ENCODE results near the gene MMP28.

Gene MMP28

DNA sequence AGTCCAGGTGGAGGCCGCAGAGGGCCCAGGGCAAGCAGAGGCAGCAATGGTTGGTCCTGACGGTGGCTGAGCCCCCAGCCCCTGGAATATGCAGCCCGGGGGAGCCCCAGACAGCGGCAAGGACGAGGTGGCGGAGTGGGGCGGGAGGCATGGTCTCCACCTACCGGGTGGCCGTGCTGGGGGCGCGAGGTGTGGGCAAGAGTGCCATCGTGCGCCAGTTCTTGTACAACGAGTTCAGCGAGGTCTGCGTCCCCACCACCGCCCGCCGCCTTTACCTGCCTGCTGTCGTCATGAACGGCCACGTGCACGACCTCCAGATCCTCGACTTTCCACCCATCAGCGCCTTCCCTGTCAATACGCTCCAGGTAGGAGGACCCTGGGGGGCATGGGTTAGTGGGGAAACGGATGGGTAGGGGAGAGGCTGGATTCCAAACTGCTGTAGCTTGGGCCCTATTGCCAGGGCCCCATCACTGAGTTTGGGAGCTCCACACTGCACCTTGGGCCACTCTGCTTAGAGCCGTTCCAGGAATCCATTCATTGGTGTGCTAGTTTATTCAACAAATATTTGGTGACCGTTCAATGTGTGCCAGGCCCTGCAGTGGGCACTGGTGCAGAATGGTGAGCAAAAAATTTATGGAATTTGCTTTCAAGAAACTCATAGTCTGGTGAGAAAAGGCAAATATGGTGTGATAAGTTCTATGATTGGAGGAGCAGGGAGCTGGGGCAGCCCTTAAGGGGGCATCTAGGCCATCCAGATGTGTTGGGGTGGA, 60.2 kb downstream of the MMP28 start:
- H3K4me3 ChIP-seq (ENCODE audit: low read length), result no peak overlapping the region
- TF ChIP-seq ZNF274 (IDR thresholded peaks at IDR 0.05; ENCODE audit: low read depth, low read length), result no peak

DNA sequence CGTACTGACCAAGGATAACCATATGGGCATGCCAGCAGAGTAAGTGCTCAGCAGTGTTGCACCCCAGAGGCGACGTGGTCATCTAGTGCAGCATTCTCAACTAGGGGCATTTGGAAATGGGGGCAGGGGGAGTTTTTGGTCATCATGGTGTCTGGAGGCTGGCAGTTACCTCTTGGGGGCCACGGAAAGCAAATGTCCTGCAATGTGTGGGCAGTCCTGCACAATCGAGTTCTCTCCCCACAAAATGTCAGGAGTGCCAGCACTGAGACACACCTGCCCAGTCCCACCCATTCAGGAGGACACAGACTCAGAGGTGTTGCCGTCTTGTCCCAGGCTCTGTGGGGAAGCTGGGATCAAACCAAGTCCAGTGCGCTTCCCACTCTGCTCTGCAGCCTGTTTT, 61.0 kb downstream of the MMP28 start:
- H3K4me3 ChIP-seq (ENCODE audit: low read length), result no peak overlapping the region
- no peak for TF ChIP-seq ZNF274 (IDR thresholded peaks at IDR 0.05; ENCODE audit: low read depth, low read length)

DNA sequence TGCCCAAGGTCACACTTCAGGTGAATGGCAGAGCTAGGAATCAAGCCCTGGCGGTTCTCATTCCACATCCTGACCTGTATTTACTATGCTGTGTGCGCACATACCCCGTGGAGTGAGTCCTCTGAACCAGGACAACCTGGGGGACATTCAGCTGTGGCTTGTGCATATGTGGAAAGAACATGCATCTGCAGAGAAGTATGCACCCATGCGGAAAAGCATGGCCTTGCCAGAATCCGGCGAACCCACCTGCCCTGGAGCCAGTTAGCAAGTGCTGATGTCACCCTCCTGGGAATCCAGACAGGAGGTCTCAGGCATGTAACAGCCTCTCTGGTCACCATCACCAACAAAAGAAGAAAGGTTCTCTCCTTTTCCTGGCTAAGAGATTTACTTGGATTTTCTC, 62.1 kb downstream of the MMP28 start:
- TF ChIP-seq ZNF274 (IDR thresholded peaks at IDR 0.05; ENCODE audit: low read depth, low read length), result no peak
- no peak overlapping the region for H3K4me3 ChIP-seq (ENCODE audit: low read length)

DNA sequence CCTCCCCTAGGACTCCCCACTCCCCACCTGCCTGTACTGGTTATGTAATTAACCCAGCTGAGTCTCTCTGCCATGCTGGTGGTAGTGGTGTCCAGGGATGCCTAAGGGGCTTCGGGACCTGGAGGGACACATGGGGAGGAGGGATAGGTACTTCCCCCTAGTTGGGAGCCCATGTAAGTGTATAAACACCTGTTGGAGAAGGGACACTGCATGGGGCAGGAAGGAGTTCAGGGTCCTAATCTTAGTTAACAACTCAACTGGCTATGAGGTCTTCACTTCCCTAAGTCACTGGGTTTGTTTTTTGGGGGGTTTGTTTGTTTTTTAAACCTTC, 62.7 kb downstream of the MMP28 start:
- H3K4me3 ChIP-seq (ENCODE audit: low read length), result no peak overlapping the region
- TF ChIP-seq ZNF274 (IDR thresholded peaks at IDR 0.05; ENCODE audit: low read depth, low read length), result no peak

DNA sequence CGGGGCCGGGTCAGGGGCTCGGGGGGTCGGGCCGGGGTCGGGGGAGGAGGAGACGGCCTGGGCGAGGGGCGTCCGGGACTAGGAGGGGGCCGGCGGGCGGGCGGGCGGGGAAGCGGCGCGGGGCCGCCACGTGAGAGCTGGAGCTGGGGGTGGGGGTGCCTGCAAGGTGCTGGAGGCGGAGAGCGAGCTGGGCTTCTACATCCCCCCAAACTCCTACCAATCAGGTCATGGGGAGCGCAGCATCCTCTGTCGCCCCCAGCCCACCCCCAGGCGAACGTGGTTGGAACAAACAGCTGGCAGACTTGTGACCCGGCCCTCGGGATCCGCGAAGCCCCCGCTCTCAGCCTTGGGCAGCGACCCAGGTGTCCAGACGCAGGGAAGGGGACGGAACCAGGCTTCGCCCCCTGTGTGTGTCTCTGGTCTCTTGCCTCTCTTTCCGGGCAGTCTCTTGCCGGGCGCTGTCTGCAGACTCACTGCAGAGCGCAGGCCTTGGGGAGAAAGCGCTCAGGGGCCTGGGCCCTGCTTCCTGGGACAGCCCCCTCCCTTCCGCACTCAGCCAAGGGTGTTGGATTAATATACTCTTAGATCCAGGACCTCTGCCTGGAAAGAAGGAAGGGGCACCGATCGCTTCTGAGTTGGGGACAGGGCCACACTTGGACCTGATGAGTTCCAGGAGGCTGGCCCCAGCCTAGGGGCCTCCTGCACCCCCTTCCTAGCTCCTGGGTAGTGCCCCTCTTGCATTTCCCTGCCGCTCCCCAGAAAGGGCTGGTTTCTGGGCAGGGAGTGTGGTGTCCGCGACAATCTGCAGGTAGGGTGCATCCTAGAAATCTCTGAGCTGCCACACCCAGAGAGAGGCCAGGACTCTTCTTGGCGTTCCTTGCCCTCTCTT, 63.3 kb downstream of the MMP28 start:
- no peak for TF ChIP-seq ZNF274 (IDR thresholded peaks at IDR 0.05; ENCODE audit: low read depth, low read length)
- no peak overlapping the region for H3K4me3 ChIP-seq (ENCODE audit: low read length)

DNA sequence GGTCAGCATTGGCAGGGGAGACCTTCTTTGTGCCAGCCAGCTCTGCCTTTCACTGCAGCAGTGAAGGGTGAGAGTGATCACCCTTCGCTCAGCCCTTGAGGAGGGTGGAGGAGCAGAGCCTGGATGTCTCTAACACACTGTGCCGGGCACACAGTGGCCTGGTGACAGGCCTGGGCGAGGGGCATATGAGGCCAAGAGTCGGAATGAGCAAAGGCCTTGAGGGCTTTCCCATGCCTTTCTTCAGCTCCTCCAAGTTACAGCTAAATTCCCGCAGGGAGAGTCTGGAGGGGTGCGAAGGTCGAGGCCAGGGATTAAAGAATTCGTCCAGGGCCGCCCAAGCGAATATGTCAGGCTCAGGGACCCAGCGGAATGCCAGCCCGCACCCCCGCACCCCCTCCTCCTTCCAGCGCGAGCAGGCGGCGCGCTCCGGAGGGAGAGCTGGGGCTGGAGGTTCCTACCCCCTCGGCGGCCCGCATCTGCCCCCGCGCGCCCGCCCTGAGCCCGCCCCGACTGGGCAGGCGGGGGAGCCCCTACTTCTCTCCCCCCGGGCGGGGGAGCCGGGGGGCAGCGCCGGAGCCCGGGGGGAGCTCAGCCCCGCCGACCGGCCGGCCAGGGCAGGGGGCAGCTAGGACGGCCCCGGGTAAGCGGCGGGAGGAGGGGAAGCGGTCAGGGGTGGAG, 64.1 kb downstream of the MMP28 start, which contains the start of gene RASL10B:
TSS of gene RASL10B (plus strand) at position 401 of the 678 bp plus-strand sequence. CDS start 3,546 bp downstream, outside the sequence.
- no peak for TF ChIP-seq ZNF274 (IDR thresholded peaks at IDR 0.05; ENCODE audit: low read depth, low read length)
- peak within 1 kb of the TSS; percentile 31; the same call in 1 of the 2 replicates for H3K4me3 ChIP-seq (ENCODE audit: low read length)

DNA sequence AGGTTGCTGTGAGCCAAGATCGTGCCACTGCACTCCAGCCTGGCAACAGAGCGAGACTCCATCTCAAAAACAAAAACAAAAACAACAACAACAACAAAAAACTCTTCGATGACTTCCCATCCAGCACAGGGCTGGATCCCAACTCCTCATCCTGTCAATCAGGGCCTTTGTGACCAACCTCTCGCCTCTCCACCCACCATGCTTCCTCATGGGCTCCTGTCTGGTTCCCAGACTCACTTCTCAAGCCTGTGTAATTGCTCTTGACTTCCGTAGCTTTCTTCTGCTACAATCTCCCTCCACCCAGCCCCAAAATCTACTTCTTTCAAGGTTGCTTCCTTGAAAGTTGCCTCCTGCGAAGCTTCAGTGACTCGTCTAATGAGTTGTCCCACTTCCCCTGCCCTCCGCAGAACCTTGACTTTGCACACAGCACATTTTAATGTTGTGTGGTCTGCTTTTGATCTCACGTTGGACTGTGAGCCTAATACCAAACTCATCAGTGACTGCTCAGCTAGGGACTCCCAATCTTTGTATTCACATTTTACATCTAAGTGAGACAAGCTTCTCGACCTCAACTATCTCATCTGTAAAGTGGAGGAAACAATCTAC, 64.9 kb downstream of the MMP28 start:
- no peak overlapping the region for H3K4me3 ChIP-seq (ENCODE audit: low read length)
- TF ChIP-seq ZNF274 (IDR thresholded peaks at IDR 0.05; ENCODE audit: low read depth, low read length), result no peak

DNA sequence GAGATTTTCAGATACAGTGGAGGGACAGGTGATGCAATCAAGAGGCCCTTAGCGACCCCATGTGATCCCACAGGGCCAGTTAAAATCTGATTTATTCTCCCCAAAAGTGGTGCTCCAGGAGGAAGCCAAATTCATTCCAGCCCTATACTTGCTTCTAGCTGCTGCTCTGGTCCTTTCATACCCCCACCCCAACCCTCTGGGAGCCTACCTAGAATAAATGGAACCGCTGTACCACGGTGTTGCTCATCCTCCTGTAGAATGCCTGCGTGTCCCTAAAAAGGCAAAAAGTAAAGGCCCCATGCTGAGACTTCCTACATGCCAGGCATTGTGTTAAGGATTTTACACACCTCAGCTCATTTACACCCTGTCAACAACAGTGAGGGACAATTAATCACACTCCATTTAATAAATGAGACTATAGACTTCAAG, 66.0 kb downstream of the MMP28 start:
- H3K4me3 ChIP-seq (ENCODE audit: low read length), result no peak overlapping the region
- no peak for TF ChIP-seq ZNF274 (IDR thresholded peaks at IDR 0.05; ENCODE audit: low read depth, low read length)

DNA sequence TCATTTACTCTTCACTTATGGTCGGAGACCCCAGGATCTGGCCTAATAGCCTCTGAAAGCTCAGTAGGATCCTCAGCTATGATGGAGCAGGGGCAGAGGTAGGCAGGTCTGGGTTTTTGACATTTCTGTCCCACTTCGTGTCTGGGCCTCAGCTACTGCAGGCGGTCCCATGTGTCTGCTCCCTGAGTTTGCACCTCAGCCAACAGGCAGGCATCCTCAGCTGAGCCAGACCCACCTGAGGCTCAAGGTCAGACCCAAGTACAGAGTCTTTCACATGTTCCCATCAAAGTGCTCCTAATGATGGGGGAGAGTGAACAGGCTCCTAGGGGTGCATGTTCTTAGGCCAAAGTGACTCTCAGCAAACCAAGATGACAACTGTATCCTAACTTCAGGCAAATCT, 66.9 kb downstream of the MMP28 start:
- no peak overlapping the region for H3K4me3 ChIP-seq (ENCODE audit: low read length)
- no peak for TF ChIP-seq ZNF274 (IDR thresholded peaks at IDR 0.05; ENCODE audit: low read depth, low read length)

DNA sequence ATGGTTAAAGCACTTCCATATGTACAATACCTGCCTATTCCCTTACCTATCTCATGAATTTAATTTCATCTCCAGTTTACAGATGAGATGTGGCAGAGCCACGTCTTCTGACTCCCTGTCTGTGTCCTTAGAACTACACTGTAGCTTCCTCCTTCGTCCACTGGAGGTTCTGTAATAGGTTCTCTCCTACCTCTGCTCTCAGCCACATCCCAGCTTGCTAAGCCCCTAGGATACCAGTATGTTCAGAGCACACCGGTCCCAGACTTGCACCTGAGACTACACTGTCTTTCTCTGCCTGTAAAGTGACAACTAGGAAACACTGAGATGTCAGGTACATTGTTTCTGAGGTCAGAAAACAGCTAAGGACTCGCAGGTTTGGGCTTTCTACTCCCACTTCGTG, 67.8 kb downstream of the MMP28 start:
- no peak overlapping the region for H3K4me3 ChIP-seq (ENCODE audit: low read length)
- no peak for TF ChIP-seq ZNF274 (IDR thresholded peaks at IDR 0.05; ENCODE audit: low read depth, low read length)

DNA sequence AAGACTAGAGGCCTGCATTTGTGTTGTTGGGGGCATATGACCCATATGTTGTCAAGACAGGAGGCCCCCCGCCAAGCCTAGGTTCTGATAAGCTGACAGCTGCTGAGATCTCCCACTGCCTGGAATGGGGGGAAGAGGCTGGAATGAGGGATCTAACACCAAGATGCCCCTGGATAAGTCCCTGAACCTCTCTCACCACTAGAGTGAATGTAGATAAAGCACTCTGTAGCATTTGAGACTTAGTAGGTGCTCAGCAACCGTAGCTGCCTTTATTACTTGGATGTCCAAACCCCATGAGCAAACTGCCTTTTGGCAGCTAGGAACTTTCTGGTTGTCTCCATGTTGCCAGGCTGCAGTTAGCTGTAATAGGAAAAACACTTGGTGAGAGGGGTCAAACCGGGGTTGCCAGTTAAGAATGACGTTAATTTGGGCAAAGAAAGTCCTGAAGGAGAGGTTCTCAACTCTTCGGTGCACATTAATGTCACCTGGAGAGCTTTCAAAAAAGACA, 68.4 kb downstream of the MMP28 start:
- TF ChIP-seq ZNF274 (IDR thresholded peaks at IDR 0.05; ENCODE audit: low read depth, low read length), result no peak
- H3K4me3 ChIP-seq (ENCODE audit: low read length), result no peak overlapping the region

DNA sequence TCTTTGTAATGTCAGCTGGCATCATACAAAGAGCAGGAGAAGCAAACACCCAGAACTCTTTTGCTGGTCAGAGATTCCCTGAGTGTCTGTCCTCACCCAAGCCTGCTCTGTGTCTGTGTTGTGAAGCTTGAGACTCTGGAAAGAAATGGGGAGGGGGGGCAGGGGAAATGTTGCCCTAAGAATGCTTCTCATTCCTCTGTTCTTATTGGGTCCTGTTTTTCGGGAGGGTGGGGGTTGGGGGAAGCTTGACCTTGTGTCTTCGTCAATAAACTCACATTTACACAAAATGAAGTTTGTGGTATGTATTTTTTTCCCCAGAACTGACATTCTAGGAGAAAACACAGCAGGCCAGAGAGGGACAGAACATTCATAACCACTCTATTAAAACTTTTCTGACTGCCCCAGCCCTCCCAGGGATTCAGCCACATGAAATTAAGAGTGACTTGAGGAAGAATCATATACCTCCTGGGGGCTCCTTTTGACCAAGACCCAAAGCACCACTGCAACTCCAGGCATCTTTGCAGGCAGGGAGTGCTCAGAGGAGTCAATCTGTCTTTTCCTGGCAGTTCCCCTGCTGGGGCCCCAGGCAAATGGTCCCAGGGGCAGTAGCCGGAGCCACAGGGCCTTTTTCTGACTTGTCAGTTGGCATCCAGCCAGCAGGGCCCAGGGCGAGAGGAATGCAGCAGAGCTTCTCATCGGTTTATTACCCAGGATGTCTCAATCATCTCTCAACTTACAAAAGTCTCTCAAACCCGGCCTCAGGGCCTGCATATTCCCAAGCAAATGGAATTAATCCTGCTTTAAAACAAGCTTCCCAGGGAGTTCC, 69.1 kb downstream of the MMP28 start:
- TF ChIP-seq ZNF274 (IDR thresholded peaks at IDR 0.05; ENCODE audit: low read depth, low read length), result no peak
- no peak overlapping the region for H3K4me3 ChIP-seq (ENCODE audit: low read length)

DNA sequence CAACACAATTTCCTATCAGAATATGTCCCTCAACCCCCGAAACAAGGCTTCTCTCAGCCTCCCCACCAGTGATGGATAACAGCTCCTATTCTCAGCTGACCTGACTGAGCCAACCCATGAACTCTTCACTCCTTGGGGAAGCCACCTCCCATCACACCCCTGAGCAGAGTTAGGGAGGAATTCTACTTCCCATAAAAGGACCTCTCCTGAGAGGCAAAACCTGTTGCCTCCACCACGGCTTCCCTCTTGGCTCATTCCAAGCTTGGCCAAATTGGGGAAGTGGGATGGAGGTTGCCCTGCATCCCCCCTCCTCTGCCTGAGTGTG, 69.7 kb downstream of the MMP28 start:
- TF ChIP-seq ZNF274 (IDR thresholded peaks at IDR 0.05; ENCODE audit: low read depth, low read length), result no peak
- no peak overlapping the region for H3K4me3 ChIP-seq (ENCODE audit: low read length)

Data from GM08714 (cell line).